ENCODE measurements around the gene ZNF235. TPM values are rescaled to one million over a fixed set of nuclear protein-coding genes. Genes with fewer than 3 reads are reported as not detected.
"Not testable (repeated sequence)": the region's sequence is repeated elsewhere in the genome, so short reads cannot be mapped to it uniquely, and the experiment has no call there.

ZNF235 gene
- polyA plus RNA-seq, 4 donors = 10.3 to 14.0 (median 11.1) TPM

- DNase-seq (ENCODE audit: low read depth in 4 of 4, low spot score in 2 of 4) = no peak
Measured at GRCh38 chr19:44258835-44259413, 45.9 kb downstream of the ZNF235 start.

GRCh38 chr19:44258136-44258535, 46.7 kb downstream of the ZNF235 start:
- no peak for DNase-seq (ENCODE audit: low read depth in 4 of 4, low spot score in 2 of 4)

- no peak for DNase-seq (ENCODE audit: low read depth in 4 of 4, low spot score in 2 of 4)
Measured at GRCh38 chr19:44255705-44256411, 49.0 kb downstream of the ZNF235 start.

- DNase-seq (ENCODE audit: low read depth in 4 of 4, low spot score in 2 of 4) = no peak
Measured at GRCh38 chr19:44254496-44254895, 50.3 kb downstream of the ZNF235 start.

- DNase-seq (ENCODE audit: low read depth in 4 of 4, low spot score in 2 of 4) = not testable (repeated sequence)
Measured at GRCh38 chr19:44253392-44253791, 51.4 kb downstream of the ZNF235 start.

GRCh38 chr19:44252332-44252731, 52.5 kb downstream of the ZNF235 start:
- not testable (repeated sequence) for DNase-seq (ENCODE audit: low read depth in 4 of 4, low spot score in 2 of 4)

GRCh38 chr19:44236384-44236783, 68.4 kb downstream of the ZNF235 start:
- DNase-seq (ENCODE audit: low read depth in 4 of 4, low spot score in 2 of 4) = no peak

Other genes with a start within 250 kb of the ZNF235 start
- gene ZNF284, start 232.9 kb downstream of the ZNF235 start, polyA plus RNA-seq (ENCODE audit: insufficient read length in 4 of 4) = 1 to 10 TPM; 2.8 to 6.7 (median 4.1) TPM
- 10 to 100 TPM; 21.2 to 49.0 (median 31.9) TPM for gene ZNF224, start 210.7 kb downstream of the ZNF235 start, polyA plus RNA-seq (ENCODE audit: insufficient read length in 4 of 4)
- 10 to 100 TPM in 1 of 4 donors, 1 to 10 TPM in 3; 9.6 to 11.3 (median 9.8) TPM for gene ZNF225, start 191.6 kb downstream of the ZNF235 start, polyA plus RNA-seq (ENCODE audit: insufficient read length in 4 of 4)
- 10 to 100 TPM in 3 of 4 donors, 1 to 10 TPM in 1; 9.8 to 21.3 (median 15.7) TPM for gene ZNF234, start 163.5 kb downstream of the ZNF235 start, polyA plus RNA-seq (ENCODE audit: insufficient read length in 4 of 4)
- gene ZNF226, start 139.9 kb downstream of the ZNF235 start, polyA plus RNA-seq (ENCODE audit: insufficient read length in 4 of 4) = 10 to 100 TPM; 27.7 to 29.6 (median 29.0) TPM
- gene ZNF227, start 92.5 kb downstream of the ZNF235 start, polyA plus RNA-seq (ENCODE audit: insufficient read length in 4 of 4) = 10 to 100 TPM; 22.7 to 28.1 (median 26.3) TPM
- gene ZNF233, start 45.1 kb downstream of the ZNF235 start, polyA plus RNA-seq (ENCODE audit: insufficient read length in 4 of 4) = 1 to 10 TPM; 5.1 to 8.2 (median 7.4) TPM
- 10 to 100 TPM; 10.5 to 13.2 (median 12.2) TPM for gene ZNF112, start 51.7 kb upstream of the ZNF235 start, polyA plus RNA-seq (ENCODE audit: insufficient read length in 4 of 4)
- gene ZNF285, start 96.6 kb upstream of the ZNF235 start, polyA plus RNA-seq (ENCODE audit: insufficient read length in 4 of 4) = 10 to 100 TPM in 2 of 4 donors, 1 to 10 TPM in 2; 8.2 to 12.5 (median 10.3) TPM
- 10 to 100 TPM; 13.6 to 15.4 (median 14.4) TPM for gene ZNF229, start 143.4 kb upstream of the ZNF235 start, polyA plus RNA-seq (ENCODE audit: insufficient read length in 4 of 4)
- gene ZNF180, start 195.5 kb upstream of the ZNF235 start, polyA plus RNA-seq (ENCODE audit: insufficient read length in 4 of 4) = 10 to 100 TPM; 14.3 to 17.1 (median 16.4) TPM
- gene CEACAM20, start 224.7 kb upstream of the ZNF235 start, polyA plus RNA-seq (ENCODE audit: insufficient read length in 4 of 4) = not detected